Right lobe of liver (tissue), 6 donors: ENCODE results near the gene FNDC8. TPM values are rescaled to one million over a fixed set of nuclear protein-coding genes. Genes with fewer than 3 reads are reported as not detected.

Experiments used
- ATAC-seq, 4 donors: fragments of 200-7000 bp; cut with Tn5 transposase; one replicate each; pipeline ENCODE4 v1.9.1; 2020; ENCODE audit warnings: mild to moderate bottlenecking in 4 of 4, moderate library complexity in 4 of 4
- DNase-seq, 3 donors: peaks; one replicate each; pipeline ENCODE4 v3.0.0-alpha.2; 2020
- H3K27ac ChIP-seq, 3 donors: fragments of 200-600 bp; one replicate each; pipeline ENCODE4 v1.8.0; 2022
- H3K27me3 ChIP-seq, 2 donors: fragments of 200-600 bp; one replicate each; pipeline ENCODE4 v1.8.0; 2022
- H3K36me3 ChIP-seq, 4 donors: fragments of 200-600 bp; sonication (generic) in 1 of 4; one replicate each; pipeline versions ENCODE4 v1.5.1 to v1.8.0; 2017 to 2022; ENCODE audit warnings: control low read depth in 1 of 4
- H3K4me1 ChIP-seq, 4 donors: fragments of 200-600 bp; sonication (generic) in 1 of 4; one replicate each; pipeline versions ENCODE4 v1.5.1 to v1.8.0; 2017 to 2022; ENCODE audit warnings: control low read depth in 1 of 4
- H3K4me3 ChIP-seq, 3 donors: fragments of 200-600 bp; one replicate each; pipeline ENCODE4 v1.8.0; 2022
- H3K9me3 ChIP-seq, 4 donors: fragments of 200-600 bp; sonication (generic) in 1 of 4; one replicate each; pipeline versions ENCODE4 v1.5.1 to v1.8.0; 2017 to 2022; ENCODE audit warnings: control low read depth in 1 of 4
- POLR2A ChIP-seq: fragments of 450-650 bp; IDR thresholded peaks from one replicate; pipeline ENCODE4 v1.6.1; 2017; ENCODE audit warnings: antibody characterized with exemption, mild to moderate bottlenecking
- WGBS: methylation state at CpG from one replicate; pipeline ENCODE4 v1.1.6; 2018; ENCODE audit warnings: low coverage, low lambda C conversion rate; ENCODE audit not compliant: insufficient coverage; ENCODE audit errors: missing lambda C conversion rate; 5-methylcytosine and 5-hydroxymethylcytosine counted together
- intact Hi-C, 2 donors: fragments of 100-400 bp; cut with DNase I; formaldehyde crosslinking; loops; one replicate each; pipeline versions ENCODE4 v1.11.2 to v1.14.1; 2022
- total RNA-seq, 6 experiments: library from RNA; depleted of rRNA in 2 of 6; stranded (reverse); fragments of >200 nt in 2 of 6; fragmentation: NEBNext Ultra II Directional in 3 of 6; extraction: Animal tissue kit (Norgen Biotek cat#: 25700) in 3 of 6; gene quantifications; one replicate each; pipeline versions ENCODE4 v1.1.0 to v1.2.4, GENCODE V29; 2016 to 2023
- TF ChIP-seq, protein P1 (sequence below), 4 donors: fragments of 200-600 bp in 3 of 4; fragments of 450-650 bp in 1 of 4; IDR thresholded peaks; one replicate each; pipeline versions ENCODE4 v1.5.1 to v1.8.0; 2016 to 2022; ENCODE audit warnings: antibody characterized with exemption in 4 of 4, mild to moderate bottlenecking in 2 of 4
- donor health status: DM: no; HTN: yes; CAD: no.
- donor health status: DM: no; HTN: no; CAD: no.
- donor health status: DM: no; HTN: no; CAD: no.
- donor health status: DM: no; HTN: yes; CAD: no.
- donor health status: DM: no; HTN: yes; CAD: no.

The FNDC8 gene
- total RNA-seq, 6 experiments from 2014 or later, result not detected

DNA sequence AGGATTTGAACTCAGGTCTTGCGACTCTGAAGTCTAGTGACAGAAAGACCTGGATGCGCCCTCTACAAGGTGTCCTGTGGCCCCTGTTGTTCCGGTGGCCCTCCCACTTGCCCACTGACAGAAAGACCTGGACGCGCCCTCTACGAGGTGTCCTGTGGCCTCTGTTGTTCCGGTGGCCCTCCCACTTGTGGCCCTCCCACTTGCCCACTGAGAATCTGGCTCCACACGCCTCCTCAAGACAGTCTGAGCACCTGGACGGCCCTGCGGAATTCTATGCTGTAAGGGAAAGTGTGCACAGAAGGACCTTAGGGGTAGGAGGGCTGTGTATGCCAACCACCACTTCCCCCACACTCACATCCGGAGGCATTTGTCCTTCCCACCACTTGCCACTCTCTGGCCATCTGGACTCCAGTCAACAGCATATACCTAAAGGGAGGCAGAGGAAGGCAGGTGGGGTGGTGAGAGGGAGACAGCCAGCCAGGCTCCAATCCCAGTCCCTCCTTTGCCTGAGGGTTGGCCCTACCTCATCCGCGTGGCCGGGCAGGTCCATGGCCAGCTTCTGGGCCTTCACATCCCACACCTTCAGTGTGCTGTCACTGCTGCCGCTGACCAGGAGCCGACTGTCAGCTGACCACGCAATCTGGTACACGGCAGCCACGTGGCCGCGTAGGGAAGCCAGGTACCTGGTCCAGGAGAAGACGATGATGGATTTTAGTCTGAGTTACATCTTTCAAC lies 11.6 kb downstream of the FNDC8 start:
- DNase-seq (no peak), ATAC-seq (no peak)
- Histone ChIP-seq H3K4me3 (no peak overlapping the region), H3K27me3 (no peaks in the 10 kb centered on the region), H3K9me3 (no peaks in the 10 kb centered on the region), H3K4me1 (no peaks in the 10 kb centered on the region), H3K27ac (no peak overlapping the region), H3K36me3 (peaks cover 0 to 56% (median 21%) of the 10 kb centered on the region in 4 donors)
- TF ChIP-seq, protein P1, sequence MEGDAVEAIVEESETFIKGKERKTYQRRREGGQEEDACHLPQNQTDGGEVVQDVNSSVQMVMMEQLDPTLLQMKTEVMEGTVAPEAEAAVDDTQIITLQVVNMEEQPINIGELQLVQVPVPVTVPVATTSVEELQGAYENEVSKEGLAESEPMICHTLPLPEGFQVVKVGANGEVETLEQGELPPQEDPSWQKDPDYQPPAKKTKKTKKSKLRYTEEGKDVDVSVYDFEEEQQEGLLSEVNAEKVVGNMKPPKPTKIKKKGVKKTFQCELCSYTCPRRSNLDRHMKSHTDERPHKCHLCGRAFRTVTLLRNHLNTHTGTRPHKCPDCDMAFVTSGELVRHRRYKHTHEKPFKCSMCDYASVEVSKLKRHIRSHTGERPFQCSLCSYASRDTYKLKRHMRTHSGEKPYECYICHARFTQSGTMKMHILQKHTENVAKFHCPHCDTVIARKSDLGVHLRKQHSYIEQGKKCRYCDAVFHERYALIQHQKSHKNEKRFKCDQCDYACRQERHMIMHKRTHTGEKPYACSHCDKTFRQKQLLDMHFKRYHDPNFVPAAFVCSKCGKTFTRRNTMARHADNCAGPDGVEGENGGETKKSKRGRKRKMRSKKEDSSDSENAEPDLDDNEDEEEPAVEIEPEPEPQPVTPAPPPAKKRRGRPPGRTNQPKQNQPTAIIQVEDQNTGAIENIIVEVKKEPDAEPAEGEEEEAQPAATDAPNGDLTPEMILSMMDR (IDR thresholded peaks at IDR 0.05), result no peak
- TF ChIP-seq POLR2A, result no peak
- intact Hi-C loops, result loop anchor here in 1 of 2 donors (10.0 kb wide), 1 partner anchor 718 kb away; no protein-coding TSS in a partner anchor
- WGBS, result 91% methylated on average over 9 of the region's 22 CpGs

DNA sequence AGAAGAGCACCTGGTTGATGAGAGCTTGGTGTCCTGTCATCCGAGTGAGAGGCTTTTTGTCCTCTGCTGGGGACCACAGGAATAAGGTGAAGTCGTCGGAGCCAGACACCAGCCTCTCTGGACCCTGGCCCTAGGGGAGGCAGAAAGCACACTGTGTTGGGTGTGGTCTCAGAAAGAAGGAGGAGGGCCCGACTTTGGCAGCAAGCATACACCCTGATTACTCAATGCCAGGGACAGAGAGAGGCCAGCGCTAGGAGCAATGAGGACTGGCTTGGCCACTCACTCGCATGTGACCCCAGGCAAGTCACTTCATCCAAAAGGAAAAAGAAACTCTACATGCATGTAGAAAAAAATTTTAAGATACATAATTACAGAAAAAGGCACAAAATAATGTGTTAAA lies 13.9 kb downstream of the FNDC8 start:
- DNase-seq (peak in 1 of 3 donors; percentile 8), ATAC-seq (no peak)
- WGBS, result 74% methylated on average over 6 of the region's 6 CpGs
- Histone ChIP-seq H3K9me3 (no peaks in the 10 kb centered on the region), H3K27ac (no peak overlapping the region), H3K36me3 (peaks cover 0 to 68% (median 21%) of the 10 kb centered on the region in 4 donors), H3K4me3 (no peak overlapping the region), H3K4me1 (no peaks in the 10 kb centered on the region), H3K27me3 (no peaks in the 10 kb centered on the region)
- intact Hi-C loops, result loop anchor here in 1 of 2 donors (10.0 kb wide), 1 partner anchor 721 kb away; no protein-coding TSS in a partner anchor
- TF ChIP-seq, protein P1 (IDR thresholded peaks at IDR 0.05), result no peak
- TF ChIP-seq POLR2A, result no peak

DNA sequence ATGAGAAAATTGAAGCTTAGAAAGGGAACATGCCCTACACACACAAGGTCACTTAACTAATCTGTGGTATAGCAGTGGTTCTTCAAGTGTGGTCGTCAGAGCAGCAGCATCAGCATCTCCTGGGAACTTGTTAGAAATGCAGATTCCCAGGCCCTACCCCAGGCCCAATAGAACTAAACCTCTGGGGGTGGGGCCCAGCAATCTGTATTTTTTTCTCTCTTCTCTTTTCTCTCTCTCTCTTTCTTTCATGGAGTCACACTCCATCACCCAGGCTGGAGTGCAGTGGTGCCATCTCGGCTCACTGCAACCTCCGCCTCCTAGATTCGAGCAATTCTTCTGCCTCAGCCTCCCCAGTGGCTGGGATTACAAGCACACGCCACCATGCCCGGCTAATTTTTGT lies 16.8 kb downstream of the FNDC8 start:
- peaks cover 0 to 60% (median 21%) of the 10 kb centered on the region in 4 donors for H3K36me3 ChIP-seq
- peaks cover 0 to 10% (median 0%) of the 10 kb centered on the region in 4 donors for H3K4me1 ChIP-seq
- intact Hi-C loops, result loop anchor here in 1 of 2 donors (10.0 kb wide), 1 partner anchor 723 kb away; no protein-coding TSS in a partner anchor
- no peaks in the 10 kb centered on the region for H3K27me3 ChIP-seq
- no CpG with 5 or more reads among the region's 6 CpGs for WGBS
- H3K9me3 ChIP-seq, result no peaks in the 10 kb centered on the region
- DNase-seq (peak in 1 of 3 donors; percentile 8), ATAC-seq (no peak)
- no peak for TF ChIP-seq POLR2A
- TF ChIP-seq, protein P1 (IDR thresholded peaks at IDR 0.05), result no peak
- no peak overlapping the region for H3K27ac ChIP-seq
- H3K4me3 ChIP-seq, result no peak overlapping the region

DNA sequence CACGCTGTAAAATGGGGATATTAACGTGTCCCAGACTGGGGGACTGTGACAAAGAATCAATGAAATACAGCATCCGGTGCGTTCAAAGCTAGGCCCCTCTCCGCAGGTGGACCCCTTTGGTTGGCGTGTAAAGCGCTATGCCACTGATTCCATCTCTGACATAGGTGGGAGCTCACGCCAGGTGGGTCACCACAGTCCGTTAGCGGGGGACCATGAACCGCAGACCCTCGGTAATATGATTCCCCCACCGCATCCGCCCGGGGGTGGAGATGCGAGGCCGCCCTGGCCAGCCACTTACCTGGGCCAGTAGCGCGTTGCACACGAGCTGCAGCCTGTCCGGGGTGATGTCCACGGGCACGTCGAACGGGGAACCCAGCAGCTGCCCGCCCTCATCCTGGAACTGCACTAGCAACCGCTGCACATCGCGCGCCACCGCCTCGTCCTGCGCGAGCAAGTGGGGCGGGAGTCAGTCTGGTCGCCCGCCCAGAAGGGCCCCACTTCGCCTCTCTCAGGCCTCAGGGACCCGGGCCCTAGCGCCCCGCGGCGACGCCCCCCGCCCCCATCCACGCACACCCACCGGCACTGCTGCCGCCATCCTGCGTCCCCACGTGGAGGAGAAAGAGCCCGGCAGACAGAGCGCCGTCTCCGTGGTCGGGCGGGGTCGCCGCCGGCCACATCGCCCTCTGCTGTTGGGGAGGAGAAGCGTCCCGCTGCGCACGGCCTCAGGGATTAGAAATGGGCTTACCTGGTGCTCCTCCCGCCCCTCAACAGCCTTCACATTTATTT lies 20.5 kb downstream of the FNDC8 start, which contains the start of gene NLE1:
Gene NLE1, minus strand, starts transcription at position 623 of the 786 bp plus-strand sequence. Its CDS starts 28 bp downstream, at position 595.
- Histone ChIP-seq H3K9me3 (no peaks in the 10 kb centered on the region), H3K27ac (no peak within 1 kb of the TSS), H3K4me1 (peaks cover 0 to 10% (median 0%) of the 10 kb centered on the region in 4 donors), H3K36me3 (peaks cover 0 to 23% (median 3%) of the 10 kb centered on the region in 4 donors), H3K4me3 (peak within 1 kb of the TSS; percentile 80 to 95 (median 89)), H3K27me3 (no peaks in the 10 kb centered on the region)
- peak; percentile 96 to 99 (median 98) for ATAC-seq
- WGBS, result 3% methylated on average over 6 of the region's 65 CpGs
- DNase-seq, result peak; percentile 85 to 87 (median 85)
- intact Hi-C loops, result no loop called here
- TF ChIP-seq POLR2A, result peak; percentile 46
- TF ChIP-seq, protein P1 (IDR thresholded peaks at IDR 0.05), result peak; percentile 85 to 95 (median 92)
